GM21447 (cell line): ENCODE measurements around the gene HMG20A.

Experiments
- ATAC-seq: cut with Tn5 transposase; IDR thresholded peaks from one replicate; pipeline ENCODE4 v1.9.1; 2021; ENCODE audit not compliant: unreplicated experiment

Gene HMG20A

DNA sequence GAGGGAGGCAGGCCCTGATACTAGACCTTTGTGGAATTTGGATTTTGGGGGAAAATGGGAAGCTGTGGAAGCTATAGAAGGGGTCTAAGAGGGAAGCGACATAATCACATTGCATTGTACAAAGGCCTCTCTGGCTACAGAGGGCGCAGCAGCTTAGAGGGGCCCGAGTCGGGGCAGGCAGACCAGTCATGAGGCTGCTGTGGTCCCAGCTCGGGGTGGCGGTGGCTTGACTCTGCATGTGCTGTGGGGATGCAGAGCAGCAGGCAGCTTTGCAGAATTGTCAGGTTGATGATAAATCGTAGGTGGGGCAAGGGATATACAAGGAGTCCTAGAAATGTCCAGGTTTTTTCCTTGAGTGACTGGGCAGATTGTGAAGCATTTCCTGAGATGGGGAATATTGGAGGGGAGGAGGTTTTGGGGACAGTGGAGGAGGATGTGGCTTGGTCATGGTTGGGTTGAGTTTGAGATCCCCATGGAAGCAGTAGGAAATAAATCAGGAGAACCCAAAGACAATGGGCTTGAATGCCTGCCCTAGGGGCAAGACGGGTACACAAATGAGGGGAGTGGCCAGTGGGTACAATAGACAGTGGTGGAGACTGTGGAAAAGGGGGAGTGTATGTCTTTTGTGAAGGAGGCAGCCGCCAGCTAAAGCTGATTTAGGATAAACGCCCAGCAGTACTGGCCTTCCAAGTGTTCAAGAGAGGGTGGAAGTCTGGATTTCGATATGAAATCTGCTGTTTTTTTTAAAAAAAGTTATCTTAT lies 94.1 kb downstream of the HMG20A start:
- no peak for ATAC-seq

DNA sequence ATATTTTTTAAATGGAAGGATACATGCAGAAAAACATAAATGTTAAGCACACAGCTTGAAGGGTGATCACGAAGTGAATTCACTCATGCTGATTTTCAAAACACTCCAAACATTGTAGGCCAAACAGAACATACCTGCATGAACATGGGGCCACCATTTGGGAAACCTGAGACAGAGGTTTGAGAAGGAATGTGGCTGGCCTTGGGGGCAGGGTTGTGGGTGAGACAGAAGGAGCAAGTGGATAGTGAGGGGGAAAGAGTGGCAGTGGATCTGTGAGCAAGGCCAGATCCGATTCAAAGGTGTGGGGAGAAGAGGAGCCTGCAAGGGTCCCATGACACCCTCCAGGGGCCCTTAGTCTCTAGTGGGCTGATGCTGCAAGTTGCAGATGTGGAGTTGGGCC lies 94.9 kb downstream of the HMG20A start:
- ATAC-seq = no peak

DNA sequence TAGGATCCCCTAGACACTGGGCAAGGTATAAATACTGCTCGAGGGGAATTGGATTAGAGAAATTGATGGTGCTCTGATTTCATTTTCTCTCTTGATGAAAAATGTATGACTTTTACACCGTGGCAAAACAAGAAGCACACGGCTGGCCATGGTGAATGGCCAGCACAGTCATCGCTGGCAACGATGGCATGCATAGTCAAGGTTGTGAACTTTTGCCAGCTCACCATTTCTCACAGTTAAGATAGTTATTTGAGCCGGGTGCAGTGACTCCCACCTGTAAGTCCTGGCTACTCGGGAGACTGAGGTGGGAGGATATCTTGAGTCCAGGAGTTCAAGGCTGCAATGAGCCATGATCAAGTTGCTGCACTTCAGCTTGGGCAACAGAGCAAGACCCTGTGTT lies 95.4 kb downstream of the HMG20A start:
- no peak for ATAC-seq

DNA sequence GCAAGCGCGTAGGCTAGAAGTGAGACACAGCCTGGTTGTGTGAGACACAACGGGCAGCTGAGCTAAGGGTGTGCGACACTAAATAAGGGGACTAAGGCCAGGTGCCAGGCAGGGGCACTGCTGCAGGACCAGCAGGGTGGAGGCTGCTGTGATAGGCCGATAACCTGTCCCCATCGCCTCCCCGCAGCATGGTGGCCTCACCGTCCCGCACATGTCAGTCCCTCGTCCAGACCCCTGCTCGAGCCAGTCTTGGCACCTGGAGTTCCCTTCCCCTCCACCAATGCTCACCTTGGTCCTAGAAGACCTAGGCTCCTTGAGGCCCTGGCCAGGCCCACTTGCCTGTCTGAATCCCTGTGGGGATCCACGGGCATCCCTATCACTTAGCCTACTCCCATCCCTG lies 96.1 kb downstream of the HMG20A start:
- ATAC-seq = no peak

DNA sequence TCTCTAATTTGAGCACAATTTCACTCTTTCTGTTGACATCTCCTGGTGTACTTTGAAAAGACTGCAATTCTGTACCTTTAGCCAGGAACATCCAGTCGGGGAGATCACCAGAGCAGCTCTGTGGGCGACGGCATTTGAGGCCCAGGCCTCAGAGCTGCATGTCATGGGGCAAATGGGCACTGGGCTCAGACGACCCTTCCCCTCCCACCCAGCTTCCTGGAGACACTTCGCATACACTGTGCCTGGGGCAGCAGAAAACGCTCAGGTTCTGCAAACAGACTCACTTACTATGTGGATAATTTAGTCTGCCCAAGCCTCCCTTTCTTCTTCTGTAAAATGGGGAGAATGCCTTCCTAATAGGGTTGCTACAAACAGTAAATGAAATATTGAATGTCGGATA lies 96.9 kb downstream of the HMG20A start:
- ATAC-seq = no peak

DNA sequence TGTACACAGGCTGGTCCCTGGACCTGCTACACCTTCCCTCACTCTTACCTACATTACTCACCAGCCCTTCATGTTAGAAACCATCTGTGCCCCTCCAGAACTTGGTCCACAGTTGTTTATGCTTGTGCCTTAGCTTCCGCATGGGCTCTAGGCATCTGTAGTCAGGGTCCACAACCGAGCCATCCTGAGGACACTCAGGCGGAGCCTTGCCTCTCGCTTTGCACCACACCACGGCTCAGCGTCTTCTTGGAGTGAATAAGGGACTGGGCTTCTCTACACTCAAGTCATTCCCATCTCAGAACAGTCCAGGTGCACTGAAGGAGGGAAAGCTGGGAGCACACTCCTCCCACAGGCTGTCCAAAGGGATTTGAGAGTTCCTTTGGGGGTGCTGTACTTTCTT lies 97.8 kb downstream of the HMG20A start:
- ATAC-seq = no peak

DNA sequence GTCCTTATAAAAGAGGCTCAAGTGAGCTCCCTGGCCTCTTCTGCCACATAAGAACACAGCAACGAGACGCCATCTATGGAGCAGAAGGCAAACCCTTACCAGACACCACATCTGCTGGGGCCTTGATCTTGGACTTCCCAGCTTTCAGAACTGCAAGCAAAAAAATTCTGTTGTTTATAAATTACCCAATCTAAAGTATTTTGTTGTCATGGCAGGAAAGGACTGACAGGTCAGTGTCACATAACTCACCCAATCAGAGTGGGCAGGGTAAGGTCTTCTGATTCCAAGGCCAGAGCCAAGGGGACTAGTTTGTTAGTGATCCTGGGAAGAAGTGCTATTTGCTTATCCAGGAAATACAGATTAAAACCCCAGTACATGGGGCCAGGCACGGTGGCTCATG lies 98.9 kb downstream of the HMG20A start:
- no peak for ATAC-seq

DNA sequence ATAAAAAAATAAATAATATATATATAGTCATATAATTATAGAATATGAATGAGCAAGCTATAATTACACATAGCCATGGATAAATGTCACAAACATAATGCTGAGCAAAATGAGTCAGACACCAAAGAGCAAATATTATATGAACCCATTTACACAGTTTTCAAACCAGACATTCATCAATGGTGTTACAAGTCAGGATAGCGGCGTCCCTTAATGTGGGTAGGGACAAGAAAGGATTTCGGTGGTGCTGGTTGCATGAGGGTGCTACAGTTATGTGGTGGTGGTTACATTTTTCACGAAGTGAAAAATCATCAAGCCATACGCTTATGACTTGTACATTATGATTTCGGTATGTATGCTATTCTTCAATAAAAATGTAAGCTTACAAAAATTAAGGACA lies 100.5 kb downstream of the HMG20A start:
- ATAC-seq = no peak

DNA sequence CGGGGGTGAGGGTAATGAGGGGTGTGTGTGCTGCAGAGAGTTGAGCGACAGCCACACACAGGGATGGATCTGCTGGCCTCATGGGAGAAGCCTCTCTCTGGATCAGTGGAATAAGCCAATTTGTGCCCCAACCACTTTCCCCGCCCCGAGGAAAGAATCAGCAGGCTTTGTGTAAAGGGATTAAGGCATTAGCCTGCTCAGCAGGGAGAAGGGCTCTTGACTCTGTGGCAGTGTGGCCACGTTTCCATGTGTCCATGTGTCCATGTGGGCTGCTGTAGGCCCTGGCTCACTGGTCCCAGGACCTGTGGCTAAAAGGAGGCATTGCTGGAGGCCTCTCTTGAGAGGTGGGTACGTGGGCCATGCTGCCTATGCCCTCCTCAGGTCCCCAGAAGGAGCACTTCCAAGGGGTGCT lies 104.7 kb downstream of the HMG20A start:
- no peak for ATAC-seq

DNA sequence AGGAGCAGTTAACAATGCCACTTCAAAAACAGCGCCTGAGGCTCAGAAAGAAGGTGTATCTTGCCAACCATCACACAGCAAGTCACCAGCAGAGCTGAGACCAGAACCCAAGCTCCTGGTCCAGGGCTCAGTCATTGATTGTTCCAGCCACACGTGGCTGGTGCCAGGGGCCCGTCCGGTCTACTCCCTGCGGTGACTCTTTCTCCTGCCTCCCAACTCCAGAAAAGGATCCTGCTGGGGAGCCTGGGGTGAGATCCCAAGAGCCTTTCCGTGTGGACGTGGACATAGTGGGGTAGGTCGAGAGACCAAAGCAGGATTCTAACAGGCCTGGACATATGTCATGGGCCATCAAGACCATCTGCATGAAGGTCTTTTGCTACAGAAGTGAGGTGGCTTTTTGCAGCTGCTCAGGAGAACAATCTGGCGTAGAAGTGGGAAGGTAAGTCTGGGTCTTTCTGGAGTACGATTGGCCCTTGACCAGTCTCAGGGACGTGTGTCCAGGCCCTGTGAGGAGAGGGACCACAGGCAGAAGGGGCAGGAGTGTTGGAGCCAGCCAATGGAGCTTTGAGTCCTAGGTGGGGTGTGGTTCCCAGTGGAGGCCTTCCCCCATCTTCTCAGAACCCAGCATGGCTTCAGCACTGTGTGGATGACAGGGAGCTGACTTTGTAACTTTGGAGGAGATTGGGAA lies 105.4 kb downstream of the HMG20A start:
- ATAC-seq = no peak

DNA sequence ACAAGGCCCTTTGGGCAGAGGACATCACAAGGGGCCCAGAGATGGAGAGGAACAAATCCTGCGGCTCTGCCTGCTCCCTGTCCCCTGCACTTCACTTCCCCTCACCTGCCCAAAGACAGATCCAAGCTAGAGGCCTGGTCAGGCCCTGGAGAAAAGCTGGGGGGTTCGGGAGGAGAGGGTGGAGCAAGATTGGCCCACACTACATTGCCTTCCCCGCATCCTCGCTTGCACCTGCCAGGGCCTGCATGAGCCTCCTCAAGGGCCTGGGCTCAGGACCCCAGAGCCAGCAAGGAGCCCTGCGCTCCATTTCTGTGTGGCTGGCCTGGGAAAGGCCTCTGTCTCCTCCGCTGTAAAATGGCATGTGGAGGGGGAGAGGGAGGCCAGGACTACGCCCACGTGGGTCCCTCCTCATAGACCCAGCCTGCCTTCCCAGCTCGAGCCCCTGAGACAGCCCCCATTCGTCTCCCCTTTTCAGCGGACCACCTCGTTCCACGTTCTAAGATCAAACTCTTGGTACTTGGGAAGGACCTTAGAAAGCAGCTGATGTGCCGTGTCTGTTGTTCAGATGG lies 106.0 kb downstream of the HMG20A start:
- ATAC-seq = no peak

DNA sequence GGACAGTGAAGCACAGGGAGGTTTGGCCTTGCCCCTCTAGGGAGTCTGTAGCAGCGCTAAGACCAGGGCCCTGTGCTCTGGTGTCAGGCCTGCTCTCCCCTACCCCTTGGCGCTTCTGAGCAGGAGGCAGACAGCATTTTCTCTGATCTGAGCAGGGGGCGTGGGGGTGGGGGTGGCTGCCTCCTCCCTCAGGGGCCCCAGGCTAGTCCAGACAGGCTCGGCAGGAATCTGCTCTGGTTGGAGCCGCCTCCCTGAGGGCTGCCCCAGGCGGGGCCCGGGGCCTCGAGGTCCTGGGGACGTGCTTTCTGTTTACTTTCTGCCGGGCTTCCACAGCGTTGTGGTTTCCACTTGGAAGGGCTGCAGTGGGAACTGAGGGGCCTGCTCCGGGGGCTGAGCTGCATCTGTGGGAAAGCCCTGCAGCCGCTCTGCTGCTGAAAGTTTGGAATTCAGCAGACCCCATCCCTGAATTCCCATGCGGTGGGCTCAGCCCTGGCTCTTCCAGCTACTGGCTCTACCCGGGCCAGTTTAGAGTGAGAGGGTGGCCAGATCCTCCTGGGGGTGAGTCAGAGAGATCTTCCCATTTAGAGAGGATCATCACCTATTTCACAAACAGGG lies 106.6 kb downstream of the HMG20A start:
- no peak for ATAC-seq

DNA sequence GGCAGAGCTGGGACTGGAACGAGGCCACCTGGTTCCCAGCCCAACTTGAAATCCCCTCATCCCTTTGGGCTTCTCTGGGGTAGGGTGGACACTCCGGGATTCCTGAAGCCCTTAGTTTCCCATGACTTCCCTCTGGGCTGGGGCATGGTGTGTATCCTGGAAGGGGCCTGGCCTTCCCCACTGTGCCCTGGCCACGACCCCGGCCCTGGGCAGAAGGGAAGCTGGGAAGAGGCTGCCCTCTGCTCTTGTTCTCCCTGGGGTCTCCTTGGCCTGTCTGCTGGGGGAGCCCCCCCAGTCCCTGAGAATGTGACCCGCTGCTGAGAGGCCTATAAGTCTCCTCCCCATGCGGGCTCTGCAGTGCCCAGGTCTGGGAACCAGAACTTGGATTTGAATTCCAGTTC lies 107.1 kb downstream of the HMG20A start:
- no peak for ATAC-seq

DNA sequence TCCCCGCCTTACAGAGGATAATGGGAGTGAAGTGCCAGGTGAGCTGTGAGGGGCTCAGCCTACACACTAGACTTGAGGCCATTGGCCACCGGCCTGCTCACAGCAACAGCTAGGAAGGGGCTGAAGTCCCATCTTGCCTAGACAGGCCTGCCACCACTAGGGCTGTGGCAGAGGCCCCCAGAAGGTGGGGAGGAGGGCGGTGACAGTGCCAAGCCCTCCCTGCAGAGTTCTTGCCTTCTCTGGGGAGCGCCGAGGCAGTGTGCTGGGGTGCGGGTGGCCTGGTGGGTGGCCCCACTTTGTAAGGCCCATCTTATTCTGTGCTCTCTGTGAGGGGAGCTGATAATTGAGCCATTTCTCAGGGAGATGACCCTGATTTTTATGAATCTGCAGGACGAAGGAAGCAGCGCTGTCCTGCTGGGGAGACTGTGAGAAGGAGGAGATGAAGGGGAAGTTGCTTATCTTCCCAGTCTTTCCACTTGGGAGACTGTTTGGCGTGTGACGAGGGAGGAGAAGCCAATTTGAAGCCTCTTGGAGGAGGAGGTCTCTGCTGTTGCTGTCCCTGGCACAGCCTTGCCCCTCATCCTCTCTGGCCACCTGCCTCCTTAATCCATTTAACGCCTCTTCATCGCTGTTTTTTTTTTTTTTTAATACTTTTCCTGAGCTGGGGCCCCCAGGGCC lies 107.7 kb downstream of the HMG20A start:
- ATAC-seq = no peak

DNA sequence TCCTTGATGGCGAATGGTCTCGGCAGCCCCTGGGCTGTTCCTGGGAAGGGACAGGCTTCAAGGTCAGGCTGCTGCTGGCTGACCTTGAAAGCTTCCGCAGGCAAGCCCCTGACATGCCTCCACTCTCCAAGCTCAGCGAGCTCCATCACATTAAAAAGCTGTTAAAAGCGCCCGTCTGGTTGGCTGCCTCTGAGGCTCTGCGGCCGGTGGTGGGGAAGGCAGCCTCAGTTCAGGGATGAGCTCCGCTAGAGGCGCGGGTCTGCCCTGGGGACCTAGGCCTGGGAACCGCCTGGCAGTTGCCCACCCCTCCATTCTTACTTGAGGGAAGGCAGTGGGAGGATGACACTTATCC lies 108.3 kb downstream of the HMG20A start:
- ATAC-seq = no peak

DNA sequence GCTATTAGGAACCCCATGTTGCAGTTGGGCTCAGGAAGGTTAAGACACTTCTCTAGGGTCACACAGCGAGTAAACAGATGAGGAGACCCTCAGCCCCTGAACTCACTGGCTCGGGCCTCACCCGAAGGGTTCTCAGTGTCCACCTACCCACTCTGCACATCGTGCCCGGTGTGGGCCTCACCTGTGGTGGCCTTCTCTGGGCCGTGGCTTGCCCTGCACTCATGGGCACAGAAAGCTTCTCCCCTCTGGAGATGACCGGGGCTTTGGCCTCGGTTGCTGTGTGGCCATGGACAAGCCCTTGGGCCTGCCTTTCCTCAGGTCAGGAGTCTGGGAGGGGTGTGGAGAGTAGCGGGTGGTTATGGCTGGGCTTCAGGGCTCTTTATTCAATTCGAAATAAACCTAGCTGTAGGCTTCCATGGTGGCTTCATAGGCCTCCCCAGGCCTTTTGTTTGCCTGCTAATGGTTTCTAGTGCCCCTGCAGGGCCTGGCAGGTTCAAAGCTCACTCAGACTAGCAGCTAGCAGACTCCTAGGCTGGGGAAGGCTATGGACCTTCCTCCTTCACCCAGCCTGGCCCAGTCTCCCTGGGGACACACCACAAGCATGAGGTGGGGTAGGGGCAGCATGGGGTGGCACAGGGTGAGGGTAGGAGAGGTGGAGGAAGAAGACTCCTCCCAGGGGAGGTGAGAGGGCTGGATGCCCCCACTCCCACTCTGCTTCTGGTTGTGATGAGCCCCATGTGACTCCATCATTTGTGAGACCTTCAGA lies 108.9 kb downstream of the HMG20A start:
- ATAC-seq = no peak

DNA sequence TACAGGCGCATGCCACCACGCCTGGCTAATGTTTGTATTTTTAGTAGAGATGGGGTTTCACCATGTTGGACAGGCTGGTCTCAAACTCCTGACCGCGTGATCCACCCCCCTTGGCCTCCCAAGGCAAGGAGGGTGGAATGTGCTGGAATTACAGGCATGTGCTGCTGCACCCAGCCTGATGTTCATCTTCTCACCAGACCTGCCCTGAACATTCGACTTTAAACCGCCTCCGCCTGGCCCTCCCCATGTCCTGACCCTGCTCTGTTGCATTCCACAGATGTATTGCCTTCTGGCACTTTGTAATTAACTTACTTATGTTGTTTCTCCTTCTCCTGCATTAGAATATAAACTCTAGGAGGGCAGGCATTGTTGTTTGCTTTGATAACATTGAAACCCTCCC lies 109.9 kb downstream of the HMG20A start:
- ATAC-seq = no peak

DNA sequence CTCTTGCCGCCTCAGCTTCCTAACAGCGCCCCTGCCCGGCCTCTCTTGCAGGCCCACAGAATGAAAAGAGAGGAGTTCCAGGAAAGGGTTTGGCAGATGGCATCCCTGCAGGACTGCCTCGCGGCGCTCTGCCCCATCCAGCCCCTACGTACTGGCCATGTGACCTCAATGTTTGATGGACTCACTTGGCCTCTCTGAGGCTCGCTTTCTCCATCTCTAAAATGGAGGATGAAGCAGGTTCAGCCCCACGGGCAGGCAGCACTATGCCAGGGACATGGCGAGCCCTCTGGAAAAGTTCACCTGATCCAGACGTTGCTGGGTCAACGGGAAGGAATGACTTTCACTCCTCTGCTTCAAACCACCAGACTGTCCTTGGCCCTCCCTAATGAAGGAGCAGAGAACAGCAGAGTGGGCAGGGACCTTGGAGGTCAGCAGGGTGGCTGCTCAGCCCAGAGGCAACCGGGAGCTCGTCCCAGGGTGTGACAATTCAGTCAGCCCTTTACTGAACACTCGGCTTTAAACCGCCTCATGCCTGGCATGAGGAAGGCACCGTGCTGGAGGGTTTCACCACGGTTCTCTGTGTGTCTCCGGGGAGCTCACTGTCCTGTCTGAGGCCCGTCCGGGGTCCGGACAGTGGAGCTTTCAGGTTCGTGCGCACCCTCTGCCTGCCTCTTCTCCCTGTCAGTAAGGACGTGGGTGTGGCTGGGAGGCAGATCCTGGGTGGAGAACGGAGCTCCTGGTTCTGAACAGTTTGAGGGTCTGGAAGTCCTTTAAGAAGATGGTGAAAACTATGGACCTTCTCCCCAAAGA lies 110.7 kb downstream of the HMG20A start:
- ATAC-seq = no peak

DNA sequence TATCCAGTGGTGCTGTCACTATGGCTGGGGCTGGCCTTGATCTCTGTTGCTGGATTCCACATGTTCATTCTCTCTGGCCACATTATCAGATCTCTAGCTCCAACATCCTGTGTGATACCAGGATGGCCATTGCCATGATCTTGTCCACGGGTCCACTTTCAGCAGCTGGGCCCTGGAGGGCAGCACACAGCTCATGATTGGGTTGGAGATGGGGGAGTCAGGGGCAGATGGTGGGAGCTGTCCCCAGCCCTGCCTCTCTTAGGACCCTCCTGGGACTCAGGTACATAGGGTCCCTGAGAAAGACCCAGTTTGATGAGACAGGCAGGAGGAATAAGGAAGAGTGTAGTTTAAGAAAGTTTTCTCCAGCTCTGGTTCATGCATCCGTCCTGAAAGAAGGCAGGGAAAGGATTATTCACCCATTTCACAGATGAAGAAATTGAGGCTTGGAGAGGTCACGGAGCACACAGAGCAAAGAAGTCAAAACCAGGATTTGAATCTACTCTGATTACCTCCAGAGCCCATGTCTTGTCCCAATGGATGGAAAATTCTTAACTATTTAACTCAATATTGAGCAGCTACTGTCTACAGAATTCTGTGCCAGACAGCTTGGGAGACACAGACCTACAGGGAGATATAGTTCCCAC lies 111.5 kb downstream of the HMG20A start:
- no peak for ATAC-seq
